Measurements from ENCODE around the gene CHST10. TPM values are rescaled to one million over a fixed set of nuclear protein-coding genes. Genes with fewer than 3 reads are reported as not detected.

CHST10 gene
- total RNA-seq, 1 experiment from 2014 or later: 13.4 TPM

Other genes with a start within 250 kb of the CHST10 start
- 1.1 and 1.3 TPM in 2 replicates for gene LONRF2, start 95.2 kb downstream of the CHST10 start, total RNA-seq (2014; rRNA removed)
- not detected in 2 replicates for gene NMS, start 52.8 kb upstream of the CHST10 start, total RNA-seq (2014; rRNA removed)
- 20.7 and 27.2 TPM in 2 replicates for gene PDCL3, start 145.3 kb upstream of the CHST10 start, total RNA-seq (2014; rRNA removed)